ENCODE data around the gene RAB11A.

RAB11A gene

DNA sequence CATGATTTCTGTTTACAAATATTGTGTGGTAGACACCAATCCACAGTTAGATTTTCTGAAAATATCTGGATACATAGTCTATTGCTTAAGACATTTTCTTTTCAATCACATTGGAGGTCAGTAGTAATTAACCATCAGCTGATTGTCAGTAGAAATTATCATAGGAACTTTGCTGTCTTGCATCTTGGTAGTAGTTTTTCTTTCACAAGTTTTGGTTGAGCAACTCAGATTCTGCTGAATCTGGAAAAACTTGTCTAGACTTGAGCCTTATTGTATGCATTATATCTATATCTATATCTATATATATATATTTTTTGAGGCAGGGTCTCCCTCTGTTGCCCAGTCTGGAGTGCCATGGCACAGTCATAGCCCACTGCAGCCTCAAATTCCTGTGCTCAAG, 4.0 kb downstream of the RAB11A start:
- no peak overlapping the region for H3K4me3 ChIP-seq (ENCODE audit: control insufficient read depth, low read depth, low read length)
- no peak for DNase-seq (ENCODE audit: low read depth)
- TF ChIP-seq, protein P1, sequence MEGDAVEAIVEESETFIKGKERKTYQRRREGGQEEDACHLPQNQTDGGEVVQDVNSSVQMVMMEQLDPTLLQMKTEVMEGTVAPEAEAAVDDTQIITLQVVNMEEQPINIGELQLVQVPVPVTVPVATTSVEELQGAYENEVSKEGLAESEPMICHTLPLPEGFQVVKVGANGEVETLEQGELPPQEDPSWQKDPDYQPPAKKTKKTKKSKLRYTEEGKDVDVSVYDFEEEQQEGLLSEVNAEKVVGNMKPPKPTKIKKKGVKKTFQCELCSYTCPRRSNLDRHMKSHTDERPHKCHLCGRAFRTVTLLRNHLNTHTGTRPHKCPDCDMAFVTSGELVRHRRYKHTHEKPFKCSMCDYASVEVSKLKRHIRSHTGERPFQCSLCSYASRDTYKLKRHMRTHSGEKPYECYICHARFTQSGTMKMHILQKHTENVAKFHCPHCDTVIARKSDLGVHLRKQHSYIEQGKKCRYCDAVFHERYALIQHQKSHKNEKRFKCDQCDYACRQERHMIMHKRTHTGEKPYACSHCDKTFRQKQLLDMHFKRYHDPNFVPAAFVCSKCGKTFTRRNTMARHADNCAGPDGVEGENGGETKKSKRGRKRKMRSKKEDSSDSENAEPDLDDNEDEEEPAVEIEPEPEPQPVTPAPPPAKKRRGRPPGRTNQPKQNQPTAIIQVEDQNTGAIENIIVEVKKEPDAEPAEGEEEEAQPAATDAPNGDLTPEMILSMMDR (IDR thresholded peaks at IDR 0.05; ENCODE audit: control insufficient read depth, insufficient read depth, low read depth, low read length, missing control alignments): no peak

DNA sequence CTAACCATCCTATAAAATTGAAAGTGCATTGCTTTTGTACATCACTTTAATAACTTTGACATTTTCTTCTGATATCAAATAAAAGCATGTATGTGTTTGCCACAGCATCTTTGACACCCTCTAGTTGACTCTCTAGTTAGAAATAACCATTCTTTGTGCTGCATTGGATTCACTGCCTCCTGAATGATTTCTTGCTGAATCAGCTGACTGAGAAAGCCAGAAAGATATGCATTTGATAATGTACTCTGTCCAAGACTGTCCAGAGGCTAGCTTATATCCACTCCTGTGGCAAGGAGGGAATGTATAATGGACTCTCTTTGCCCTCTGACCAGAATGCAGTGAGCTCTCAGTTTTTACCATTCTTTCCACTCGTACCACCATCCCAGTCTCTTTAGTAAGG, 6.2 kb downstream of the RAB11A start:
- TF ChIP-seq, protein P1 (IDR thresholded peaks at IDR 0.05; ENCODE audit: control insufficient read depth, insufficient read depth, low read depth, low read length, missing control alignments): no peak
- no peak overlapping the region for H3K4me3 ChIP-seq (ENCODE audit: control insufficient read depth, low read depth, low read length)
- DNase-seq (ENCODE audit: low read depth): no peak

DNA sequence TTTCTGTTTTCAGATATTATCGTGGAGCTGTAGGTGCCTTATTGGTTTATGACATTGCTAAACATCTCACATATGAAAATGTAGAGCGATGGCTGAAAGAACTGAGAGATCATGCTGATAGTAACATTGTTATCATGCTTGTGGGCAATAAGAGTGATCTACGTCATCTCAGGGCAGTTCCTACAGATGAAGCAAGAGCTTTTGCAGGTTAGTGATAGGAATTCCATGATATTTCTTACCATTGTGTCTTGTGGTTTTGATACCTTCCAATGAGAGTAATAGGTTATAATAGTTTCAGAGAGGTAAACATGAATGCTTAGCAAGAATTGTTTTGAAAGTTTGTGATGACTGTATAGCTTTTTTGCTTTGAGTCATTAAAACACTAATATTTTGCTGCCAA, 8.5 kb downstream of the RAB11A start:
- H3K4me3 ChIP-seq (ENCODE audit: control insufficient read depth, low read depth, low read length): no peak overlapping the region
- TF ChIP-seq, protein P1 (IDR thresholded peaks at IDR 0.05; ENCODE audit: control insufficient read depth, insufficient read depth, low read depth, low read length, missing control alignments): no peak
- no peak for DNase-seq (ENCODE audit: low read depth)

DNA sequence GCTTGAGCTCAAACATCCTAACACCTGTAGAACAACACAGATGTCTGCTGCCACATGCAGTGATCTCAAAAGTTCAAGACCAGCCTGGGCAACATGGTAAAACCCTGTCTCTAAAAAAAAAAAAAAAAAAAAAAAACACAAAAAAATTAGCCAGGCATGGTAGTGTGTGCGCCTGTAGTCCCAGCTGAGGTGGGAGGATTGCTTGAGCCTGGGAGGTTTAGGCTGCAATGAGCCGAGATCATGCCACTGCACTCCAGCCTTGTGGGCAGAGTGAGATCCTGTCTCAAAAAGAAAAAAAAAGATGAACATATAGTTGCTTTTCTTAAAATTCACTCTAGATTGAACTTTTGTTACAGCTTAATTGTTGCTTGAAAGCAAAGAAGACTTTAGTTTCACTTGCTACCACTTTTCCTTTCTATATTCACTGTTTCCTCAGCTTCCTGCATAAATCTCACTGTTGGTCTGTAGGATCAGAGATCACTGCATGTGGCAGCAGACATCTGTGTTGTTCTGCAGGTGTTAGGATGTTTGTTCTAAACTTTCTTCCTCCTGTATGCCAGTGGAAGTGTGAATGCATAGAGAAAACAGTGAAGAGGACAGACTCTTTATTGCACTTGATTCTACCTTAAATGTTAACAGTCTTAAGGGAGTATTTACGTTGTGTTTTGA, 12.6 kb downstream of the RAB11A start:
- TF ChIP-seq, protein P1 (IDR thresholded peaks at IDR 0.05; ENCODE audit: control insufficient read depth, insufficient read depth, low read depth, low read length, missing control alignments): no peak
- no peak for DNase-seq (ENCODE audit: low read depth)
- H3K4me3 ChIP-seq (ENCODE audit: control insufficient read depth, low read depth, low read length): no peak overlapping the region

DNA sequence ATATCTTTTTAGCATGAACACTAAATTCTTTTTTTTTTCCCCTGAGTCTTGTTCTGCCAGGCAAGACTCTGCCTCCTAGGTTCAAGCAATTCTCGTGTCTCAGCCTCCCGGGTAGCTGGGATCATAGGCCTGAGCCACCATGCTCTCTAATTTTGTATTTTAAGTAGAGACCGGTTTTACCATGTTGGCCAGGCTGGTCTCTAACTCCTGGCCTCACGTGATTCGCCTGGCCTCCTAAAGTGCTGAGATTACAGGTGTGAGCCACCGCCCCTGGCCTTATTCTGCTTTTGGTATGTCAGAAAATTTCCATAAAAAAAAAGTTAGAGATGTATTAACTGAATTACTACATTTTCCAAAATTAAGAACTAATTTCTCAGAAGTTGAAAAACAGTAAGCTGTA, 14.3 kb downstream of the RAB11A start:
- TF ChIP-seq, protein P1 (IDR thresholded peaks at IDR 0.05; ENCODE audit: control insufficient read depth, insufficient read depth, low read depth, low read length, missing control alignments): no peak
- H3K4me3 ChIP-seq (ENCODE audit: control insufficient read depth, low read depth, low read length): no peak overlapping the region
- DNase-seq (ENCODE audit: low read depth): no peak

DNA sequence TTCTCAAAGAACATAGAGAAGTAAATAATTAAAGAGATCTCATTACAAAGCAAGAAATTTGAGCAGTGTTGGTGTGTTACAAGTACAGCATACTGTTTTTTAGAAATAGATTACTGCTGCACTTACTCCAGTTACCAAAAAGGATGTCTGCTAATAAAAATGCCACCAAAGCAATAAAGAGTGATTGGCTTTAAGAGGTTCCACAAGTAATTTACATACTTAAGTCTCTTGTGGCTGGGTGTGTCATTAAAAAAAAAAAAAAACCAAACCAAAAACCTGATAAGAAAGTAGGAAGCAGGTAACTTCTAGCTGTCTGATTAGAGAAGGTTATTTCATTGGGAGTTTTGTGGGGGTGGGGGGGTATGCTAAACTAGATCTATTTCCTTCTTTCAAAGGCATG, 15.2 kb downstream of the RAB11A start:
- DNase-seq (ENCODE audit: low read depth): no peak
- TF ChIP-seq, protein P1 (IDR thresholded peaks at IDR 0.05; ENCODE audit: control insufficient read depth, insufficient read depth, low read depth, low read length, missing control alignments): no peak
- no peak overlapping the region for H3K4me3 ChIP-seq (ENCODE audit: control insufficient read depth, low read depth, low read length)
